PC-3 (cell line): Measurements from ENCODE around the gene MYO9A.

Experiments
- EZH2 ChIP-seq: fragments of 300-600 bp; sonication (generic); IDR thresholded peaks from one replicate; pipeline ENCODE4 v1.6.1; 2017; ENCODE audit warnings: antibody characterized with exemption, mild to moderate bottlenecking, low read length; ENCODE audit not compliant: unreplicated experiment
- TF ChIP-seq, protein P1 (sequence below): fragments of 300-600 bp; sonication (generic); conservative IDR thresholded peaks from 2 replicates; pipeline ENCODE4 v1.5.1; 2017; ENCODE audit warnings: antibody characterized with exemption, low read depth, mild to moderate bottlenecking, low read length

DNA sequence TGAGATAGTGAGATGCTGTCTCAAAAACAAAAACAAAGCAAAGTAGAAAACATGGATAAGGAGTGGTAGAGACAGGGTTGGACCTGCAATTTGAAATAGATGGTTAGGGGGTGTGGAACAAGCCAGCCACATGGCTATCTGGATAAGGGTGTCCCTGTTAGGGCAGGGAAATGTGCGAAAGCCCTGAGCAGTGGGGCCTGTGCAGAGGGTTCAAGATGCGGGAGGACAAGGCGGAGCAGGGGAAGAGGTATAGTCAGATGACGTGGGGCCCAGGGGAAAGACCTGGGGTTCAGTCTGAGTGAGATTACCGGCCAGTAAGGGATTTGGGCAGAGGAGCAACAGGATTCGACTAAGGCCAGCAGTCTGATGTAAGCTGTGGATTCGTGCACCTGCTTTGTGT lies 326.0 kb downstream of the MYO9A start:
- TF ChIP-seq, protein P1, sequence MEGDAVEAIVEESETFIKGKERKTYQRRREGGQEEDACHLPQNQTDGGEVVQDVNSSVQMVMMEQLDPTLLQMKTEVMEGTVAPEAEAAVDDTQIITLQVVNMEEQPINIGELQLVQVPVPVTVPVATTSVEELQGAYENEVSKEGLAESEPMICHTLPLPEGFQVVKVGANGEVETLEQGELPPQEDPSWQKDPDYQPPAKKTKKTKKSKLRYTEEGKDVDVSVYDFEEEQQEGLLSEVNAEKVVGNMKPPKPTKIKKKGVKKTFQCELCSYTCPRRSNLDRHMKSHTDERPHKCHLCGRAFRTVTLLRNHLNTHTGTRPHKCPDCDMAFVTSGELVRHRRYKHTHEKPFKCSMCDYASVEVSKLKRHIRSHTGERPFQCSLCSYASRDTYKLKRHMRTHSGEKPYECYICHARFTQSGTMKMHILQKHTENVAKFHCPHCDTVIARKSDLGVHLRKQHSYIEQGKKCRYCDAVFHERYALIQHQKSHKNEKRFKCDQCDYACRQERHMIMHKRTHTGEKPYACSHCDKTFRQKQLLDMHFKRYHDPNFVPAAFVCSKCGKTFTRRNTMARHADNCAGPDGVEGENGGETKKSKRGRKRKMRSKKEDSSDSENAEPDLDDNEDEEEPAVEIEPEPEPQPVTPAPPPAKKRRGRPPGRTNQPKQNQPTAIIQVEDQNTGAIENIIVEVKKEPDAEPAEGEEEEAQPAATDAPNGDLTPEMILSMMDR: no peak
- TF ChIP-seq EZH2: no peak
